ENCODE measurements around the gene NLRP3. TPM values are rescaled to one million over a fixed set of nuclear protein-coding genes. Genes with fewer than 3 reads are reported as not detected.

NLRP3 gene
- total and polyA plus RNA-seq, 9 of the 15 experiments (the other 6 are each of a cell fraction or from before 2014, with no cell fraction given): not detected

GRCh38 chr1:247390116-247390791 is 25.7 kb upstream of the NLRP3 start (continued):
- TF ChIP-seq CREB5 (CRISPR knock-in tag; IDR thresholded peaks at IDR 0.05) (no peak), RB1 (IDR thresholded peaks at IDR 0.05; ENCODE audit: low read depth) (peak; percentile 56; the same call in 1 of the 2 replicates), RAD21 (CRISPR knock-in tag; conservative IDR thresholded peaks at IDR 0.05 in 1 of 2, IDR thresholded peaks at IDR 0.05 in 1 of 2) (peak; percentile 87 to 88), KLF16 (IDR thresholded peaks at IDR 0.05) (peak; percentile 55; the same call in 1 of the 2 replicates), NFYB (IDR thresholded peaks at IDR 0.05; ENCODE audit: extremely low read depth, insufficient read length) (no peak), E2F3 (CRISPR knock-in tag; IDR thresholded peaks at IDR 0.05) (no peak), SP2 (IDR thresholded peaks at IDR 0.05; ENCODE audit: extremely low read depth, low read depth, low read length, poor library complexity, severe bottlenecking) (no peak), ZNF740 (CRISPR knock-in tag; IDR thresholded peaks at IDR 0.05) (peak; percentile 64), ZNF740 (tag; IDR thresholded peaks at IDR 0.05) (0 out of 4 replicates have a peak, but pooled peaks of 1 of the 2 experiments have one; percentile 33), MAZ (CRISPR knock-in tag; conservative IDR thresholded peaks at IDR 0.05 in 1 of 2, IDR thresholded peaks at IDR 0.05 in 1 of 2) (peak; percentile 56 to 85; a peak in 2 of 4 replicates), ILK (tag; IDR thresholded peaks at IDR 0.05; ENCODE audit: borderline replicate concordance, low read depth) (no peak), PKNOX1 (IDR thresholded peaks at IDR 0.05) (peak; percentile 27; the same call in 1 of the 2 replicates), RREB1 (CRISPR knock-in tag; IDR thresholded peaks at IDR 0.05) (peak; percentile 78; the same call in 1 of the 2 replicates), MEIS2 (IDR thresholded peaks at IDR 0.05; ENCODE audit: partially characterized antibody) (peak; percentile 1), GABPA (tag; conservative IDR thresholded peaks at IDR 0.05; ENCODE audit: low read depth) (peak; percentile 59), EP300 (IDR thresholded peaks at IDR 0.05; ENCODE audit: low read length) (0 out of 2 replicates have a peak, but pooled peaks have one; percentile 5), CTBP1 (IDR thresholded peaks at IDR 0.05; ENCODE audit: borderline replicate concordance) (peak; percentile 77; the same call in 1 of the 2 replicates), FOXA1 (IDR thresholded peaks at IDR 0.05; ENCODE audit: borderline replicate concordance) (no peak)

Measured in K562 (cell line).